Neural cell (in vitro differentiated cells): Measurements from ENCODE around the gene POP5. TPM values are rescaled to one million over a fixed set of nuclear protein-coding genes. Genes with fewer than 3 reads are reported as not detected.
A peak's percentile ranks its signal among the peaks of the same experiment; 100 is the strongest.

Experiments
- H2AFZ ChIP-seq: fragments of 200-600, 300-800 bp; sonication (generic), shearing (Covaris generic); 2 replicates; pipeline ENCODE4 v1.6.0; 2014; ENCODE audit warnings: low read depth, mild to moderate bottlenecking, antibody characterized with exemption, low read length, moderate library complexity
- H3F3A ChIP-seq: fragments of 200-600 bp; shearing (Covaris generic); 2 replicates; pipeline ENCODE4 v1.6.1; 2016; ENCODE audit warnings: mild to moderate bottlenecking, moderate library complexity, mixed read lengths, antibody characterized with exemption, low read length; ENCODE audit not compliant: insufficient read depth, poor library complexity, severe bottlenecking
- H3K27ac ChIP-seq: fragments of 200-600, 300-800 bp; sonication (generic), shearing (Covaris generic); 2 replicates; pipeline ENCODE4 v1.5.1; 2014; ENCODE audit warnings: mild to moderate bottlenecking, low read length, moderate library complexity
- H3K27me3 ChIP-seq: fragments of 300-800, 200-600 bp; sonication (generic), shearing (Covaris generic); 2 replicates; pipeline ENCODE4 v1.6.0; 2014; ENCODE audit warnings: mild to moderate bottlenecking, low read depth, low read length, moderate library complexity; ENCODE audit not compliant: insufficient read depth
- H3K36me3 ChIP-seq: fragments of 300-800, 200-600 bp; sonication (generic), shearing (Covaris generic); 2 replicates; pipeline ENCODE4 v1.5.1; 2014; ENCODE audit warnings: mild to moderate bottlenecking, antibody characterized with exemption, low read length, moderate library complexity; ENCODE audit not compliant: insufficient read depth
- H3K4me2 ChIP-seq: fragments of 300-800, 200-600 bp; sonication (generic), shearing (Covaris generic); 2 replicates; pipeline ENCODE4 v1.6.0; 2014; ENCODE audit warnings: mild to moderate bottlenecking, low read length
- H3K4me3 ChIP-seq: fragments of 300-800, 200-600 bp; sonication (generic), shearing (Covaris generic); 2 replicates; pipeline ENCODE4 v1.5.1; 2014; ENCODE audit warnings: mild to moderate bottlenecking, low read length, moderate library complexity
- H3K79me2 ChIP-seq: fragments of 200-600 bp; shearing (Covaris generic); replicated peaks from 2 replicates; pipeline ENCODE4 v1.6.0; 2014; ENCODE audit warnings: mild to moderate bottlenecking, low read length, moderate library complexity; ENCODE audit not compliant: insufficient read depth
- H3K9ac ChIP-seq: fragments of 300-800, 200-600 bp; sonication (generic), shearing (Covaris generic); 2 replicates; pipeline ENCODE4 v1.6.1; 2016; ENCODE audit warnings: mild to moderate bottlenecking, low read length, mixed read lengths
- H3K9me2 ChIP-seq: fragments of 200-600 bp; shearing (Covaris generic); 2 replicates; pipeline ENCODE4 v1.6.1; 2016; ENCODE audit warnings: mild to moderate bottlenecking, low read length, mixed read lengths; ENCODE audit not compliant: insufficient read depth
- H3K9me3 ChIP-seq: fragments of 200-600, 300-800 bp; sonication (generic), shearing (Covaris generic); 2 replicates; pipeline ENCODE4 v1.6.1; 2016; ENCODE audit warnings: mild to moderate bottlenecking, mixed run types, low read length, moderate library complexity, mixed read lengths
- H4K20me1 ChIP-seq: fragments of 200-600 bp; shearing (Covaris generic); 2 replicates; pipeline ENCODE4 v1.6.1; 2016; ENCODE audit warnings: mild to moderate bottlenecking, mixed run types; ENCODE audit not compliant: insufficient read depth
- EP300 ChIP-seq: fragments of 450-650 bp; conservative IDR thresholded peaks from 2 replicates; pipeline ENCODE4 v1.6.1; 2014; ENCODE audit warnings: antibody characterized with exemption, mild to moderate bottlenecking, moderate library complexity; ENCODE audit not compliant: poor library complexity, severe bottlenecking
- EZH2 ChIP-seq: fragments of 200-600, 300-800 bp; shearing (Covaris generic), sonication (generic); IDR thresholded peaks from 2 replicates; pipeline ENCODE4 v1.6.1; 2014; ENCODE audit warnings: antibody characterized with exemption, low read length, borderline replicate concordance, mild to moderate bottlenecking; ENCODE audit not compliant: insufficient read depth, poor library complexity, severe bottlenecking
- MXI1 ChIP-seq: fragments of 450-650 bp; conservative IDR thresholded peaks from 2 replicates; pipeline ENCODE4 v1.6.1; 2014; ENCODE audit warnings: antibody characterized with exemption, mild to moderate bottlenecking; ENCODE audit not compliant: poor library complexity, severe bottlenecking
- POLR2AphosphoS5 ChIP-seq: IDR thresholded peaks from 2 replicates; pipeline ENCODE4 v1.6.1; 2012
- RAD21 ChIP-seq: fragments of 450-650 bp; conservative IDR thresholded peaks from 2 replicates; pipeline ENCODE4 v1.6.1; 2014; ENCODE audit warnings: antibody characterized with exemption, mild to moderate bottlenecking, moderate library complexity
- SMC3 ChIP-seq: fragments of 450-650 bp; conservative IDR thresholded peaks from 2 replicates; pipeline ENCODE4 v1.6.1; 2014; ENCODE audit warnings: antibody characterized with exemption, mild to moderate bottlenecking, moderate library complexity; ENCODE audit not compliant: poor library complexity
- TAF1 ChIP-seq: IDR thresholded peaks from 2 replicates; pipeline ENCODE4 v1.6.1; 2012; ENCODE audit warnings: low read depth
- polyA plus RNA-seq: library from polyadenylated mRNA; depleted of rRNA; stranded (reverse); fragments of >200 nt; gene quantifications from 2 replicates; pipeline ENCODE4 v1.2.3, GENCODE V29; 2014
- TF ChIP-seq, protein P1 (sequence below): IDR thresholded peaks from 2 replicates; pipeline ENCODE4 v1.6.1; 2012; ENCODE audit warnings: borderline replicate concordance
- TF ChIP-seq, protein P2 (sequence below): fragments of 450-650 bp; IDR thresholded peaks from 2 replicates; pipeline ENCODE4 v1.5.1; 2014; ENCODE audit warnings: antibody characterized with exemption, mild to moderate bottlenecking, moderate library complexity; ENCODE audit not compliant: poor library complexity, severe bottlenecking

Gene POP5
- polyA plus RNA-seq, 1 donor from 2014 or later, result 153 TPM

DNA sequence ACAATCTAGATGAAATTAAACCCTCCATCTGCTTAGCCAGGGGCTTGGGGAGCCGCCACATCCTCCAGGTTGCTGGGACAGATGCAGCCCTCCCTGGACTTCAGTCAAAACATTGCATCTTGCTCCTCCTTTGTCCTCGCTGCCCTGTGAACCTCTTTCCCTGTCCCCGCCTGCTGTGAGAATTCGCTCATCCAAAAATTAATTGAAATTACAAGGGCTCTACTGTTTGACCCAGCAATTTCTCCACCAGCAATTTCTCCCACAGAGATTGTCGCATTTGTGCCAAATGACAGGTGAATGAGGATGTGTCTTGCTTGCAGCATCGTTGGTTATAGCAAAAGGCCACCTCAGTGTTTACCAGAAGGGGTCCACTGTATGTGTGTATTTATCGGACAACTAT is 5.0 kb upstream of the POP5 start:
- Histone ChIP-seq H3K36me3 (no peaks in the 10 kb centered on the region), H3K9me2 (no peaks in the 10 kb centered on the region), H3K27ac (no peak overlapping the region), H2AFZ (no peak overlapping the region), H3K9me3 (no peaks in the 10 kb centered on the region), H3K4me2 (no peak overlapping the region), H3F3A (no peaks in the 10 kb centered on the region), H3K9ac (no peak overlapping the region), H3K27me3 (peaks cover 32% of the 10 kb centered on the region), H3K4me3 (no peak overlapping the region), H4K20me1 (no peaks in the 10 kb centered on the region), H3K79me2 (no peaks in the 10 kb centered on the region)
- no peak for TF ChIP-seq RAD21
- no peak for TF ChIP-seq MXI1
- no peak for TF ChIP-seq TAF1
- no peak for TF ChIP-seq SMC3
- TF ChIP-seq EZH2, result no peak
- TF ChIP-seq, protein P1, sequence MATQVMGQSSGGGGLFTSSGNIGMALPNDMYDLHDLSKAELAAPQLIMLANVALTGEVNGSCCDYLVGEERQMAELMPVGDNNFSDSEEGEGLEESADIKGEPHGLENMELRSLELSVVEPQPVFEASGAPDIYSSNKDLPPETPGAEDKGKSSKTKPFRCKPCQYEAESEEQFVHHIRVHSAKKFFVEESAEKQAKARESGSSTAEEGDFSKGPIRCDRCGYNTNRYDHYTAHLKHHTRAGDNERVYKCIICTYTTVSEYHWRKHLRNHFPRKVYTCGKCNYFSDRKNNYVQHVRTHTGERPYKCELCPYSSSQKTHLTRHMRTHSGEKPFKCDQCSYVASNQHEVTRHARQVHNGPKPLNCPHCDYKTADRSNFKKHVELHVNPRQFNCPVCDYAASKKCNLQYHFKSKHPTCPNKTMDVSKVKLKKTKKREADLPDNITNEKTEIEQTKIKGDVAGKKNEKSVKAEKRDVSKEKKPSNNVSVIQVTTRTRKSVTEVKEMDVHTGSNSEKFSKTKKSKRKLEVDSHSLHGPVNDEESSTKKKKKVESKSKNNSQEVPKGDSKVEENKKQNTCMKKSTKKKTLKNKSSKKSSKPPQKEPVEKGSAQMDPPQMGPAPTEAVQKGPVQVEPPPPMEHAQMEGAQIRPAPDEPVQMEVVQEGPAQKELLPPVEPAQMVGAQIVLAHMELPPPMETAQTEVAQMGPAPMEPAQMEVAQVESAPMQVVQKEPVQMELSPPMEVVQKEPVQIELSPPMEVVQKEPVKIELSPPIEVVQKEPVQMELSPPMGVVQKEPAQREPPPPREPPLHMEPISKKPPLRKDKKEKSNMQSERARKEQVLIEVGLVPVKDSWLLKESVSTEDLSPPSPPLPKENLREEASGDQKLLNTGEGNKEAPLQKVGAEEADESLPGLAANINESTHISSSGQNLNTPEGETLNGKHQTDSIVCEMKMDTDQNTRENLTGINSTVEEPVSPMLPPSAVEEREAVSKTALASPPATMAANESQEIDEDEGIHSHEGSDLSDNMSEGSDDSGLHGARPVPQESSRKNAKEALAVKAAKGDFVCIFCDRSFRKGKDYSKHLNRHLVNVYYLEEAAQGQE, result no peak
- no peak for TF ChIP-seq EP300
- no peak for TF ChIP-seq POLR2AphosphoS5
- TF ChIP-seq, protein P2, sequence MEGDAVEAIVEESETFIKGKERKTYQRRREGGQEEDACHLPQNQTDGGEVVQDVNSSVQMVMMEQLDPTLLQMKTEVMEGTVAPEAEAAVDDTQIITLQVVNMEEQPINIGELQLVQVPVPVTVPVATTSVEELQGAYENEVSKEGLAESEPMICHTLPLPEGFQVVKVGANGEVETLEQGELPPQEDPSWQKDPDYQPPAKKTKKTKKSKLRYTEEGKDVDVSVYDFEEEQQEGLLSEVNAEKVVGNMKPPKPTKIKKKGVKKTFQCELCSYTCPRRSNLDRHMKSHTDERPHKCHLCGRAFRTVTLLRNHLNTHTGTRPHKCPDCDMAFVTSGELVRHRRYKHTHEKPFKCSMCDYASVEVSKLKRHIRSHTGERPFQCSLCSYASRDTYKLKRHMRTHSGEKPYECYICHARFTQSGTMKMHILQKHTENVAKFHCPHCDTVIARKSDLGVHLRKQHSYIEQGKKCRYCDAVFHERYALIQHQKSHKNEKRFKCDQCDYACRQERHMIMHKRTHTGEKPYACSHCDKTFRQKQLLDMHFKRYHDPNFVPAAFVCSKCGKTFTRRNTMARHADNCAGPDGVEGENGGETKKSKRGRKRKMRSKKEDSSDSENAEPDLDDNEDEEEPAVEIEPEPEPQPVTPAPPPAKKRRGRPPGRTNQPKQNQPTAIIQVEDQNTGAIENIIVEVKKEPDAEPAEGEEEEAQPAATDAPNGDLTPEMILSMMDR, result no peak

DNA sequence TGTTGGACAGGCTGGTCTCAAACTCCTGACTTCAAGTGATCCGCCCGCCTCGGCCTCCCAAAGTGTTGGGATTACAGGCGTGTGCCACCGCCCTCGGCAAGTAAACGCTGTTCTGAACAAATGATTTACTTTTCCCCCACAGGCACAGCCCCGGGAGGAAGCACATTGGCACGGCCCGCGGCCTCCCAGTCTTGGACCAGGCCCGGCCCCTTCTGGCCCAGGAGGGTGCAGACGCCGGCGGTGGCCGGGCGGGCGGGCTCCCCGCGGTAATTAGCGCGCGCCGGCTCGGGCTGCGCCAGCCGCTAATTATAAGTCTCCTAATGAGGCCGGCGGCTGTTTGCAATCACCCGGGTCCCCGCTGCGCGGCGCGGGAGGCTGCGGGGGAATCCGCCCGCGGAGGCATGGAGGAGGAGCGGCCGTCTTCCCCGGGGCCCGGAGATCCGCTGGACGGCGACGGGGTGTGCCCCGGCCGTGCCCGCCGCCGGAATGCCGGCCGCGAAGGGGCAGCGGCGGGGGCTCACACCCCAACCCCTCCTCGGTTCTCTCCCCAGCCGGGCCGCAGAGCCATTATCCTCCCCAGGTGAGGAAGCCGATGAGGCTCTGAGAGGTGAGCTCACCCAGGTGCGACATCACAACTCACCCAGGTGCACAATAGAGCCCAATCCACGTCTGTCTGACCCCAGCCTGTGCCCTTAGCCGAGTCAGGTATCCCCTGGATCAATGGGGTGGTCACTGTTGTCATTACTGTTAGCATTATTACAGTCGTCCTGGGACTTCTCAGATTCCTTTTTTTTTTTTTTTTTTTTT is 3.3 kb upstream of the POP5 start:
- TF ChIP-seq MXI1 (no peak), EZH2 (no peak), TAF1 (no peak), EP300 (no peak), SMC3 (peak; percentile 50), RAD21 (peak; percentile 51), POLR2AphosphoS5 (no peak)
- TF ChIP-seq, protein P2, result peak; percentile 57
- TF ChIP-seq, protein P1, result no peak
- Histone ChIP-seq H3K79me2 (no peaks in the 10 kb centered on the region), H3K4me3 (peak overlapping the region; percentile 58), H3K27me3 (peaks cover 32% of the 10 kb centered on the region), H3K9me2 (no peaks in the 10 kb centered on the region), H3K27ac (no peak overlapping the region), H4K20me1 (no peaks in the 10 kb centered on the region), H3K36me3 (no peaks in the 10 kb centered on the region), H3K9ac (peak overlapping the region; percentile 9), H3F3A (no peaks in the 10 kb centered on the region), H3K9me3 (no peaks in the 10 kb centered on the region), H3K4me2 (no peak overlapping the region), H2AFZ (no peak overlapping the region)
